GM21717 (cell line): ENCODE data around the gene AOAH.

Experiments used
- ATAC-seq: cut with Tn5 transposase; IDR thresholded peaks from one replicate; pipeline ENCODE4 v1.9.1; 2021; ENCODE audit warnings: mild to moderate bottlenecking, moderate library complexity; ENCODE audit not compliant: unreplicated experiment

Gene AOAH

DNA sequence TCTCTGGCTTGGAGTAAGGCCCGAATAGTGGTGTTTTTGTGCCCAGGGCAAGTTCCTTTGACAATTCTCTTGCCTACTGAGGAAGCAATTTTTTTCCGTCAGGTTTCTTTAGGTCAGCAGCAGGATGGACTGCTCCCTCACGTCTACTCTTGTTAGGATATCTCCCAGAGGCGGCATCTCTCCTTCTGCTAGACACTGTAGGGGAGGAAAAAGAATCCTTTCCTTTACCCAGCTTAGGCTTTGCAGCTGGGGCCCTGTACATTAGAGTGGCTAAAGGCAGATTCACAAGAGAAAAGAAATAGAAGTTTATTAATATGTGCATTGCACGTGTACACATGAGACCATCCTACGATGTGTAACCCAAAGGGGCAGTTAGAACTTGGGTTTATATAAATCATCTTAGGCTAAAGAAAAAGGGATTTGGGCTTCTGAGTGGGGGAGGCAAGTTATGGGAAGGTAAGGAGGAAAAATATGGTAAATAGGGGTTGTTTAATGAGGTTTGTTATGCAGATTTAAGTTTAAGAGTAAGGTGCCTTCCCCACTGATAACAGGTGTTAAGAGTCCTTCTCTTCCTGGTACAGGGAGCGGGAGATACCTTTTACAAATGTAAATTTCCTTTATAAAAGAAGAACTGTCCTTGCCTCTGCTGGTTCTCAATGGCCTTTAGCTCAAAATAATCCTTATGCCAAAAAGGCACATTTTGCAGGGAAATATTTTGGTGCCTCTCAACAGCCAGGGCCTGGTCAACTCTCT lies 156.4 kb downstream of the AOAH start:
- ATAC-seq: no peak

DNA sequence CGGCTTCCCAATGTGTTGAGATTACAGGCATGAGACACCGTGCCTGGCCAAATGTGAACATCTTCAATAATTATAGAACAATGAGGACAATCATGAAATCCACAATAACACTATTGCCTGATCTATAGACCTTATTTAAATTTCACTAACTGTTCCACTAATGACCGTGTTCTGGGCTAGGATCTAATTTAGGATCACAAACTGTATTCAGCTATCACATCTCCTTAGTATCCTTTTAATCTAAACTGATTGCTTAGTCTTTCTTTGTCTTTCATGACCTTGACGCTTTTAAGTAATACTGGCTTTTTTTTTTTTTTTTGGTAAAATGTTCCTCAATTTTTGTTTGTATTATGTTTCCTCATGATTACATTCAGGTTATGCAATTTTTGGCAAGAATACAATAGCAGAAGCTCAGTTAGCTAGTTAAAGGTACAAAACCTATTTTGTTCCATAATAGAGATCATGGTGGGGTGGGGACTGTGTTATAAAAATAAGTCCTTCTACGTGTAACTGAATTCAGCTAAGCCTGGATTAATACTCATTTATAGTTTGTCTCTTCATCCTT lies 158.4 kb downstream of the AOAH start:
- ATAC-seq: no peak

DNA sequence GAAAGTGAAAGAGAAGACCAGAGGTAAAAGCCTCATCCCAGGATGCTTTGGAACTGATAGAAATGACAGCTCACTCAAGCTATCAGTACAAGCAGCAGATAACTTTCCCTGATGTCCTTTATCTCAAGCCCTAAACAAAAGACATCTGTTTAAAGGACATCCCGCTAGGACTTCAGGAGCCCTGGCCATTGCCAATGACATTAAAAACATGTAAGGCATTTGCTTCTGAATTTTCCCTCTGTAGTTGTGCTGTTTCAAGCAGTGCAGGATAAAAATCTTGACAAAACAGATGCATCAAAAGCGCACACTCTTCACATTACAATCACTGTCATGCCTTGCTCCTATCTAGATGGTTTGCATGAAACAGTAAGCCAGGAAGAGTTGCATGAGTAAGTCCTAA lies 159.8 kb downstream of the AOAH start:
- no peak for ATAC-seq

DNA sequence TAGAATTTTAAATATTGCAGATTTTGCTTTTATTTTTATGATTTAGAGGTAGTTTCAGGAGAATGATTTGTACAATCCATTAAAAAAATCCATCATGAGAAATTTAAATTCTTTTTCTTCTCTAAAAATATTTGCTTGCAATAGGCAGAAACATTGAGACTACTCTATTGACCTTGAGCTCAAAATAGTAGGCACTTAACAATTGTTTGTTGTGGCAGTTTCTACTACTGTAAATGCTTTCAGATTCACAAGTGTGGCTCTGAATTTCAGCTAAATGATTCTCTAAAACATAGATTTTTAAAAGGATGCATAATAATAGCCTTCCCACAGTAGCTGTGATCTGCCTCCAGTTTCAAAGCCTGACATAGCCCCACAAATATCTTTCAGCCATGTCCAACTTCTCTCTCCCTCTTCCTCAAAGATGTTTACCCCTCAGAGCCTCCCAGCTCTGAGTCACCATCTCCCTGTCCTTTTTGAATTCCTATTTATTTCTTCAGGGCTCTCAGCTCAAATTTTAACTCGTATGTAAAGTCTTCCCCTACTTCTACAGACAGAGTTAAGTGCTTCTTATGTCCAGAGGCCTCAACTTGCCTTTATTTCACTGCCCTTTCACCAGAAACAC lies 160.5 kb downstream of the AOAH start:
- no peak for ATAC-seq

DNA sequence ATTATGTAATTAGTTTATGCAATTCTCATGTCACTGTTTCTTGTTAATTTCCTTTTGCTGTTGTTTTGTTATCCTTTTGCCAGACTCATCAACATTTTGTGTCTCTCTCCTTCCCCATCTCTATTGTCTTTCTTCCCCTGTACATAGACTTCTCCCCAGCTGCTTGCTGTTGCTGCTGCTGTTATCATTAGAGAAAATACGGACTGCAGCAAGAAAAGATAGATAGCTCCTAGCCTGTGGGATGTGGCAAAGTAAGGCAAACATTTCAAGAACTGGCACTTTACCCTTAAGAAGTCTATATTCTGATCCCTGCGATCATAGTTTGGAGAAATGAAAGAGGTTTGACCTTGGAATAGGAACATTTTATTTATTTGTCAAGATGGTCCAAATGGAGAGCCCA lies 162.2 kb downstream of the AOAH start:
- ATAC-seq: no peak

DNA sequence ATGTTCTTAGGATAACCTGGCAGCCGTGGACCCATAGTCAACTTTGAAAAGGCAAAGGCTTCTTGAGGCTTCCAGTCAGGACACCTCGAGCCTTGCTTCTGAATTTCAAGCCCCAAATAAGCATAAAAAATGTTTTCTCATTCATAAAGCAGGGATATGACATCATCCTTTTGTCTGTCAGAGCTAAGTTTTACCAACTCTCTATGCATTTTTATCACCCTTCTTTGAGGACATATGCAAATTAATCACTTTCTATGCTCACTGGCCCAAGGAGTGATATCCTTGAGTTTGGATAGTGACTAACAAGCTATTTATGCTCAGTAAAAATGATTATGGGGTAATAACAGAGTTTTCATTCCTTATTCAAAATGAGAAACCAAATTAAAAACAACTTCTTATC lies 175.3 kb downstream of the AOAH start:
- no peak for ATAC-seq

DNA sequence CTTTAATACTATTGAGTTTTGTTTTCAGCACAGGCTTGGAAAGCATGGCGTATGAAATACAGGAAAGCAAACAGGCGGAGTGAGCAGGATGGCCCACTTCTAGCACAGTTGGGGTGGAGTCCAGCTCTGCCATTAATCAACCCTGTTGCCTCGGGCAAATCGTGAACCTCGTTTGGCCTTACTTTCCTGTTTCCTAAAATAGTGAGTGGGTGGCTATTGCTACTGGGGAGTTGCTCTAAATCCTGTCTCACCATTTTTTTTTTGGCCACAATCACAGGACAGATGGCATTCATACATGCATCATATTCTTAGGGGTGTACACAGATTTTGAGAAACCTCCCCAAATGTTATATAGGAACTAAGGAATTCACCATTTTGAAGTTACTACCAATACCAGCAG lies 176.9 kb downstream of the AOAH start:
- ATAC-seq: no peak

DNA sequence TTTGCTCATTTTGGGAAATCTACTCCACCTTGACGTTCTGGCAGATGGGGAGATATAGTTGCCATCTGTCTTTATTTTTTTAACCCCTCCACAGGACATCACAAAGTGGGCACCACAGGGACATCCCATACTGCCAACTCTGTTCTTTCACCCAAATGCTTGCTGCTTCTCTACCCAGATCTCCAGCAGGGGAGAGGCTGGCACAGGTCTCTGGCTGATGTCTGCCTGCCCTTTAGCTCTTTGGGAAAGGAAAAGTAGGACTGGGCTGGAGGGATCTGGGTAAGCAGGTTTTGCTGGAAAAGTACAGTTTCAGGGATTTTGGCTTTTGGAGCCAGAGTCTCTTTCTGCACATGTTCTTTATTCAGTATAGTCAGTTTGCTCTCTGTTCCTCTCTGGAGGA lies 178.0 kb downstream of the AOAH start:
- ATAC-seq: no peak

DNA sequence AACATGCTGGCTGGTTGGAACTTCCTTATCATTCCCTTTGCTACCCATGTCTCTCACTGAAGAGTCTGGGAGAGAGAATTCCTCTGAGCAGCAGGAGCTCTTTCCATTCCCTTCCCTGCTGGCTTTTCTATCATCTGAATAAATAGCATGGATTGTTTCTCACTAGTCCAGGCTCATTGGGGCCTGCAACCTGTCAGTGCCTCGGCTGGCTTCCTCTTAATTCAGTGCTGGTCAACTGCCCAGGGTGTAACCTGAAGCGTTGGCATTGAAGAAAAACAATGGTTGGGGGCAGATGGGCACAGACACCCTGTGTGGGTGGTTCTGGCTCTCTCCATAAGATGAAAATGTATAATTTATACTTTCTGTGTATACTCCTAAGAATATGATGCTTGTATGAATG lies 179.0 kb downstream of the AOAH start:
- ATAC-seq: no peak

DNA sequence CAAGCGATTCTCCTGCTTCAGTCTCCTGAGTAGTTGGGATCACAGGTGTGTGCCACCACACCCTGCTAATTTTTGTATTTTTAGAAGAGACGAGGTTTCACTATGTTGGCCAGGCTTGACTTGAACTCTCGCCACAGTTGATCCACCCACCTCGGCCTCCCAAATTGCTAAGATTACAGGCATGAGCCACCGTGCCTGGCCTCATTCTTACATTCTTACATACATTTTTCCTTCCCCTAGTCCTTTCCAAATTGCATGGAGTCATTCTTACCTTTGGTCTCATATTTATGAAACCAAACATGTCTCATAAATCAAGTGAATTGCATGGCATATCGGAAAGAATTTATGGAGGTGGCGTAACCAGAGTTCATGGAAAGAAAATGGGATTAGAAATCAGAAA lies 186.2 kb downstream of the AOAH start:
- no peak for ATAC-seq

DNA sequence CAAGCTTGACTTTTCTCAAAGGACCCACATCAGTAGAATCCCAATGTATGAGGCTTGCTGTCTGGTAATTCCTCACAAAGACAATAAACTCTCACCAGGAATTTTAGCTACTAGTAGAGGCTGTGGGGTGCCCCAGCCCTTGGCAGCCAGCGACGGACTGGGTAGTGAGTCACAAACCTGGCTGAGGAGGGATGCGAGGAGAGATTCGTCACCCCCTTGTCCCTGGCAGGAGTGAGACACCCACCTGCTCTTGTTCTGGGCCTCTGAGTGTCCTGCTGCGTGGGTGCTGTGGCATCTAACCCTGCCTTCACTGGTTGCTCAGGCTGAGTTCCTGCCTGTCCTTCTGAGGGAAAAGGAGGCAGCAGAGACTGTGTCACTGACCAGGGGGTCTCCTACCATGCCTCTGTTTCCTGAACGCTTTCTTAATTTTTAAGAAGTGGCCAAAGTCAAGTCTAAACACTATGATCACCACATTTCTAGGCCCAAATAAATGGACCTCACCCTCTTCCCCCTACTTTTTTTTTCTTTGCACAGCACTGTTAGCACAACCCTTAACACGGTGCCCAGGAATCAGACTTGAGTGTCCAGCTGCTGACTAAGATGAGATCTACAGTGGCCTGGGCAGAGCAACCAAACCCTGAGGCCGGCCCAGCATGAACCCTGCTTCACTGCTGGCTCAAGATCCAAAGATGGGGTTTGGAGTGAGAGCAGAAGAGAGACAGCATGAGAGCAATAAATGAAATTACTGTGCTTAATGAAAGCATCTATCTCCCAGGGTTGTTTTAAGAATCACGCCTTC lies 188.2 kb downstream of the AOAH start:
- ATAC-seq: no peak

DNA sequence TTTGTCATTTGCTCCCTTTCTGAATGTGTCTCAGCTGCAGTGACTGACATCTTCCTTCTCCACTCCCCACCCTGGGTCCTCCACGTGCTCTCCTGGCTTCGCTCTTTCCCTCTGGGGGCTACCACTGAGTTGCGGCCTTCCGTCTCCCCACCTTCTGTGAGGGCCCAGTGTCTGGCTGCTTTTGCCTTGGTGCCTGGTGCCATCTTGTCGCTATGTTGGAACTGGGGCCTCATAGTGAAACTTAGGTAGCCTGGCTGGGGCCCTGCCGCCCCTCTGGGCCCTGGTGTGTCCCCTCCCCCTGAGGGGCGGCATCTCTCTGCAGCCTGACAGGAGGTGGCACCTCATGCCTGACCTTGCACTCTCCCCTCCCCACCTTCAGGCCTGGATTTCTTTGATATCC lies 190.6 kb downstream of the AOAH start:
- ATAC-seq: no peak

DNA sequence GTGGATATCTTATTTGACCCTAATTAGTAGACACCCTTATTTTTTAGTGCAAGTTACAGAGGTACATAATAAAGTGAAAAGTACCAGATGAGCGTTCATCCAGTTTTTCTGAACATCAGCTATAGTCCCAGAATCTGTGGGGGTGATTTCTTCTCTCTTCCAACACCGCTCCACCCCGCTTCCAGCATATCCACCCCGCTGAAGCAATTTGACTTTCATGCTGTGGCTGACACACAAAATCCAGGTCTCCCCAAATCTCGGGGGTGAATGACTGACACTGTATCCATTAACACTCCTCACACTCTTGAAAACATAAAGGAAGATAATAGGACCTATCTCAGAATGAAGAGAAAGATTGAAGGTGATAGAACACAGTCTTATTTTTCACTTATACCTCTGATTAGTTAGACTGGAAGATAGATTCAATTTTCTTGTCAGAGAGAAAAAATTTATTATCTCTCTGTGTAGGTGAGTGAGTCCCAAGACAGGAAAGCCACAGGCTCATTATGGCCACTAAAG lies 191.3 kb downstream of the AOAH start:
- ATAC-seq: no peak

DNA sequence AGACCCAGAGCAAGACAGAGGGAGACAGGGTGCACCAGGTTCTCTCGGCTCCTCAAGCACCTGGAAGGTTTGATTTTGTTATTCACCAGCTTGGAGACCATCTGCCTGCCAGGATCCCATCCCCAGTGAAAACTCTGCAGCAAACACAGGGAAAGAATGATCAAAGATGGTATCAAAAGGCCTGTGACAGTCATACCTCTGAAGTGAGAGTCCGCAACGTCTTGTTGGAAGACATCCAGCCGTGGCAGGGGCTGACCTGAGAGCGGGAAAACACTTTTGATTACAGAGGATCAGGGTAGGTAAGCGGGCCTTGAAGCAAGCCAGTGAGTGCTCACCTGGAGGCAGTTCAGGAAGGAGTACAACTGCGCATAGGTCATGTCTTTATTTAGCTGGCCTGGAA lies 192.3 kb downstream of the AOAH start:
- ATAC-seq: no peak

DNA sequence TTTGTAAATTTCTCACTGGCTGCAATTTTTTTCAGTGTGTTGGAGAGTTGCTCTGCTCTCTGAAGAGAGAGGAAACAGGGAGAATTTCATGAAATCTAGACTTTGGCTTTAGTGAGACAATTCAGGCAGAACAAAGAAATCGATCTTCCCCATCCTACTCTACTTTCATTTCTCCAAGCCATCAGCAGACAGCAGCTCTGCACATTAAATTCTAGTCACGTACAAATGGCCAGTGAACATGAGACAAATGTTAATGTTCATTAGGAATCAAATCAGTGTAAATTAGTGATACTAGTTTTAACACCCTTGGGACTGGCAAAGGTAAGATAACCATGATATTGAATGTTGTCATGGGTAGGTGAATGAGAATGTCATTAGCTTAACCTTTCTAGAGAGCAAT lies 193.8 kb downstream of the AOAH start:
- ATAC-seq: no peak

DNA sequence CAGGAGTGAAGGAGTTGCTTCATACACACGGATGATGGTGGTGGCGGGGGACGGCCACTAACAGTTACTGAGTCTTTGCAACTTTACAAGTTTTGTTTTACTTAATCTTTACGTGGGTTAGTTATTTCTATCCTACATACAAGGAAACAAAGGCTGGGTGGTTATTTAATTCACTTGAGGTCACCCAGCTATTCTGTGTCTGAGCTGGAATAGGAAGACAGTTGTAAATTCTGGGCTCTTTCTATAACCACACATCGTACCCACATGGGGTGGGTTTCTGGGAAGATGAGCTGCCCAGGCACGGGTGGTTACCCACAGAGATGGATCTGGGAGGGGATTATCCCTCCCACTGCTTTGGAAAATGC lies 196.8 kb downstream of the AOAH start:
- no peak for ATAC-seq

DNA sequence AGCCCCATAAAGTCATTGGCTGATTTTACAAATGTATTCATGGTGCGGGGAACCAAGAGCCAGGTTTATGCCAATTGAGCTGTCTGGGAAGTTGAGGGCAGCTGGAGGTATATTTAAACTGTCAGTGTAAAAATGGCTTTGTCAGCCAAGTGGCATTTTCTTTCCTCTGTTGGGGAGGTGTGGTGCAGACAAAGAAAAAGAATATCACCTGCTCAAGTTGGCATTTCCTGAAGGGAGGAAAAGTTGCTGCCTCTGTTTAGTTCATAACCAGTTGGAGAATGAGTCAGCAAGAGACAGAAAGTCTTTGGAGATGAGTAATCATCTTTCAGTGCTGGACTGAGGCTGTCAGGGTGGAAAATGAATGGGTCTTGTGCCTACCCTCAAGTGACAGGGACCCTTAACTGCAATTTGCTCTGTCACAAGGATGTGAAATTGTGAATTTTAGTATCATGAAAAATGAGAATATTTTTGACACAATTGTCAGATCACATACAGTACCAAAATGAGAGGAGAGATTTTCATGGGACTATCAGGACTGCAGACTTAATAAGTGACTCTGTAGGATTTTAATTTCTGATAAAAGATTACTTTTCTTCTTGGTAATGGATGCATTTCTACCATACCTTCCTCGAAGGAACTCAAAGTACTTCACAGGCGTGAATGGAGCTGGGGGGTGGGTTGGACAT lies 197.3 kb downstream of the AOAH start:
- peak; percentile 88 for ATAC-seq

DNA sequence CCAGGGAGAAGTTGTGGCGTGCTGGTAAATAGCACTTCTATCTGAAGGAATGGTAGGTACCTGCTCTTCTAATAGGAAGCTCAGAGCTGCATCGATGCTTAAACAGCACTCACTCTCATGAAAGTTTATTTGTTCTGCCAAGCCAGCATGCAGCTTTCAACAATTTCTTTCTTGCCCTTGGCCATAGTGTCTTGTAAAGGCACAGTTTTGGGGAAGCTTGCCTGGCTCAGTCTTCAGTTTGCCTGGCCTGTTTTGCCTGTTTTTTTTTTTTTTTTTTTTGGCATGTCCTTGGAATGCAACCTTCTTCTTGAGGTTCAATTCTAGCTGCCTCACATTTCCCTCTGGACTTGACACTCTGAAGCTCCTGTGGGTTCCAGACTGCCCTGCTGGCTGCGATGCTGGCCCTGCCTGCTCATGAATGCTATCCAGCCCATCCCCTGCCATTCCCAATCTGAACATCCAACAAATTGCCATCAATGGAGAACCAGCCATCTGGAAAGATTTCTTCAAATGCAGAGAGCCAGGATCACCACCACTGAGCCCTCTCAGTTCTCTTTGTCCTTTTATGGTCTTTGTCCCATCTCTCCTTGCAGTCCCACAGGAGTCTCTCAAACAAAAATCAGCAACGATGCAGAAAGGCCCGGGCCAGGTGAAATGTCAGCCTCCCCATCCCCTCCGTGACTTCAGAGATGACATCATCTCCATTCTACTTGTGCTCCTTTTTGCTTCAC lies 200.8 kb downstream of the AOAH start:
- no peak for ATAC-seq

DNA sequence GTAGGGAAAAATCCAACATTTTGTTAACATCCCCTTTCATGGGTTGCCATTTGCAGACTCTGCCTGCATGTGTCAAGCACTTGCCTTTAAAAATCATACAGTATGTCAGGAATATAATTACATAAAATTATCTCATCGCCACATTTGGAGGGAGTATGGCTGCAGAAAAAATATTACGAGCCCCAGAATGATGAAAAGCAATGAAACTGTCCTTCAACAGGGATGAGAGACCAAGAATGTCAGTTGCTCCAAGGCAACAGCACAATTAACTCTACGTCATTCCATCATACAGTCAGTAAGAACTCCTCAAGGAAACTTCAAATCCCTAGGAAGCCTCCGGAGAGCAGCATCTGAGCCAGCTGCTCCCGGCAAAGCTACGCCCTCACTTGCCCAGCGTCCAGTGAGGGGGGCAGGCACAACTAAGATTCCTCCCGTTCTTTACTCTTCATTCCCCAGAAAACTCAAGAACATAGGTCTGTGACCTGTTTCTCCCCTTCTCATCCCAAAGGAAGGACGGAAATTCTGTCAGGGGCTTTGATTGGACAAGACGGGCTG lies 201.8 kb downstream of the AOAH start:
- ATAC-seq: no peak

DNA sequence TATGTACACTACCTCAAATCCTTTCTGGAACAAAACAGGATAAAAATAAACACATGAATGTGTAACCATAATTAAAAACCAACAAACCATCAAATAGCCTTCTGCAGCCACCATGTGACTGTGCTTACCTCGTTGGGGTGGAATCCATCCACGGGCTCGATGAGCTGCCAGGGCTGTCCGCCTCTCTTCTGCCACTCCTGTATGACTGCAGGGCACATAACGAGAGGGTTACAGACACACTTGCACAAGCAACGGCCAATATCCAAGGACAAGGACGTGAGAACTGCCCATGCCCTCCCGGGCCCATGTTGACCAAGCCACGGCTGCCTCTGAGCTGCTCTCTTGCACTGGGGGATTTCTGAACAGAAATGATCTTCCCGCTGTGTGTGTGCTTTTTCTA lies 202.4 kb downstream of the AOAH start:
- ATAC-seq: no peak
